Erythroblast (primary cell): Measurements from ENCODE around the gene CHST8.

ENCODE experiments used
- DNase-seq, 2 experiments: peaks; one replicate each; lab custom pipeline; 2025; lab: John Stamatoyannopoulos, UW
- GATA1 ChIP-seq: IDR thresholded peaks from 2 replicates; pipeline ENCODE4 v1.6.1; 2011; ENCODE audit warnings: low read depth, mild to moderate bottlenecking, control low read depth, low read length, moderate library complexity
- POLR2A ChIP-seq: IDR thresholded peaks from 2 replicates; pipeline ENCODE4 v1.6.1; 2011; ENCODE audit warnings: mild to moderate bottlenecking, low read length

Gene CHST8

GRCh38 chr19:33704271-33704670 lies 82.5 kb downstream of the CHST8 start:
- DNase-seq = no peak
- TF ChIP-seq GATA1 (no peak), POLR2A (no peak)

GRCh38 chr19:33705090-33705847 lies 83.5 kb downstream of the CHST8 start:
- no peak for DNase-seq
- TF ChIP-seq POLR2A (no peak), GATA1 (no peak)

- TF ChIP-seq GATA1 = no peak
- TF ChIP-seq POLR2A = no peak
Measured at GRCh38 chr19:33705860-33706259, 84.1 kb downstream of the CHST8 start.

GRCh38 chr19:33706631-33707030 lies 84.9 kb downstream of the CHST8 start:
- no peak for DNase-seq
- no peak for TF ChIP-seq POLR2A
- no peak for TF ChIP-seq GATA1

More at GRCh38 chr19:33705860-33706259, 84.1 kb downstream of the CHST8 start:
- DNase-seq = no peak

- TF ChIP-seq POLR2A (no peak), GATA1 (no peak)
- DNase-seq = no peak
Measured at GRCh38 chr19:33712268-33712667, 90.5 kb downstream of the CHST8 start.

- no peak for DNase-seq
Measured at GRCh38 chr19:33713194-33713593, 91.4 kb downstream of the CHST8 start.

GRCh38 chr19:33714149-33714548 lies 92.4 kb downstream of the CHST8 start:
- TF ChIP-seq POLR2A (no peak), GATA1 (no peak)
- DNase-seq = no peak

More at GRCh38 chr19:33713194-33713593, 91.4 kb downstream of the CHST8 start:
- no peak for TF ChIP-seq GATA1
- no peak for TF ChIP-seq POLR2A

GRCh38 chr19:33715462-33715861 lies 93.7 kb downstream of the CHST8 start:
- DNase-seq = no peak
- TF ChIP-seq GATA1 (no peak), POLR2A (no peak)

GRCh38 chr19:33717878-33718277 lies 96.1 kb downstream of the CHST8 start:
- no peak for TF ChIP-seq GATA1
- TF ChIP-seq POLR2A = no peak
- no peak for DNase-seq

- TF ChIP-seq GATA1 (no peak), POLR2A (no peak)
- DNase-seq = no peak
Measured at GRCh38 chr19:33718651-33719254, 97.0 kb downstream of the CHST8 start.

- TF ChIP-seq GATA1 = no peak
- no peak for TF ChIP-seq POLR2A
- no peak for DNase-seq
Measured at GRCh38 chr19:33719366-33720154, 97.8 kb downstream of the CHST8 start.

- no peak for DNase-seq
- no peak for TF ChIP-seq POLR2A
- no peak for TF ChIP-seq GATA1
Measured at GRCh38 chr19:33720155-33720493, 98.4 kb downstream of the CHST8 start.

- no peak for DNase-seq
- TF ChIP-seq POLR2A (no peak), GATA1 (no peak)
Measured at GRCh38 chr19:33720691-33721682, 99.2 kb downstream of the CHST8 start.
